CD4-positive, alpha-beta T cell treated with Interleukin-17A for 1 hour (primary cell): ENCODE results near the gene TRIM14.

Experiments used
- DNase-seq: peaks from one replicate; pipeline ENCODE4 v3.0.0-alpha.2; 2020

TRIM14 gene, protein sequence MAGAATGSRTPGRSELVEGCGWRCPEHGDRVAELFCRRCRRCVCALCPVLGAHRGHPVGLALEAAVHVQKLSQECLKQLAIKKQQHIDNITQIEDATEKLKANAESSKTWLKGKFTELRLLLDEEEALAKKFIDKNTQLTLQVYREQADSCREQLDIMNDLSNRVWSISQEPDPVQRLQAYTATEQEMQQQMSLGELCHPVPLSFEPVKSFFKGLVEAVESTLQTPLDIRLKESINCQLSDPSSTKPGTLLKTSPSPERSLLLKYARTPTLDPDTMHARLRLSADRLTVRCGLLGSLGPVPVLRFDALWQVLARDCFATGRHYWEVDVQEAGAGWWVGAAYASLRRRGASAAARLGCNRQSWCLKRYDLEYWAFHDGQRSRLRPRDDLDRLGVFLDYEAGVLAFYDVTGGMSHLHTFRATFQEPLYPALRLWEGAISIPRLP

DNA sequence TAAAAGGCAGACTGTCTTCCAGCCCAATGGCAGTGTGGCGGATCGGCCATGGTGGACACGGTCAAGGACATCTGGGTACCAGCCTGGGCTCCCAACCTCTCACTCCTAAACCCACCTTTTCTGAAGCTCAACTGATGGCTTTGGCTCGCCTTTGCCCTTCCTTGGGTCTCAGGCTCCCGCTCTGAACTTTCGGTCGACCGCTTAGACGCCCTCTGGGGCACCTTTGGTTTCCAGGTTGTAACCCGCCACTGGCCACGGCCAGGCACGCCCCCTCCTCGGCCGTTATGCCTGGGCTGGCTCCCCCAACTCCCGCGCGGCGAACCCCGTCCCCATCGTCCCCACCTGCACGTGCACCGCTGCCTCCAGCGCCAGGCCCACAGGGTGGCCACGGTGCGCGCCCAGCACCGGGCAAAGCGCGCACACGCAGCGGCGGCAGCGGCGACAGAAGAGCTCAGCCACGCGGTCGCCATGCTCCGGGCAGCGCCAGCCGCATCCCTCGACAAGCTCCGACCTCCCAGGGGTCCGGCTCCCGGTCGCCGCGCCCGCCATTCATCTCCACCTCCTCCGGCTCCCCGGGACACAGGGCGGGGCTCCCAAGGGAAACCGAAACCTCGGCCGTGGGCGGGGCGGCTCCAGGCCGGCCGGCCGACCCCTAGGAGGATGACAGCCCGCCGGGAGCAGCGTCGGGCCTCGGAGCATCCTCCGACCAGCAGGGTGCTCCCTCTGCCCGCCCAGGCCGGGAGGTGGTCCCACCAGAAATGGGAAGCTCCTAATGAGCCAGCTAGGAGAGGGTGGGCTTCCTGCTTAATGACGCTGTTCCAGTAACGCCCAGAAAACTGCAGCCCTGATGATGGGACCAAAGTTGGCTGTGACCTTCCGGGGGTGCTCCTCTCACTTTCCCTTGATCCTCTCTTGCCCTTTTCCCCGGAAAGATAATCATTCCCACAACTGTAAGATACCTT is at the start of gene TRIM14:
Gene TRIM14, minus strand, starts transcription at position 583 of the 962 bp plus-strand sequence. Its CDS starts 34 bp downstream, at position 549.
- peak; percentile 57 for DNase-seq

DNA sequence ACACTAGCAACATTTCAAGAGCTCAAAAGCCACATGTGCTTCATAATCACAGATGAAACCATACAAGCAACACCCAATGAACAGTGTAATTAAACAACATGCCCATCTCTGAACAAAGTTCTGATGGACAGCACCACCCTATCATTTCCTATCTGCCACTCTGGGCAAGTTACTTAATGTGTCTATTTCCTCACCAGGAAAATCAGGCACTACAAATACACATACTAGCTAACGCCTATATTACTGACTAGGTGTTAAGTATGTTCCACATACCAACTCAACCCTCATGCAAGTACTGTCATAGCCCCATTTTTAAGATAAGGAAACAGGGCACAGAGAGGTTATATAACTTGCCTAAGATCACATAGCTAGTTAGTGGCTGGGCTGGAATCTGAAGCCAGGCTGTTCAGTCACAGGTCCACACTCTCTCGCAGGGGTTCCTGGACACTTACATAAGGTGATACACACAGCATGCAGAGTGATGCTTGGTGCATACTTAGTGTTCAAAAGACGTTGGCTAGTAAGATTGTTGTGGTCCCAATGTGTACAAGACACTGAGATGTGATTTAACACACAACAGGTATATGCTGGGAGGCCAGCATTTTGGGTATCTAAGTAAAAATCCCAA is 49.2 kb upstream of the TRIM14 start:
- DNase-seq, result no peak

DNA sequence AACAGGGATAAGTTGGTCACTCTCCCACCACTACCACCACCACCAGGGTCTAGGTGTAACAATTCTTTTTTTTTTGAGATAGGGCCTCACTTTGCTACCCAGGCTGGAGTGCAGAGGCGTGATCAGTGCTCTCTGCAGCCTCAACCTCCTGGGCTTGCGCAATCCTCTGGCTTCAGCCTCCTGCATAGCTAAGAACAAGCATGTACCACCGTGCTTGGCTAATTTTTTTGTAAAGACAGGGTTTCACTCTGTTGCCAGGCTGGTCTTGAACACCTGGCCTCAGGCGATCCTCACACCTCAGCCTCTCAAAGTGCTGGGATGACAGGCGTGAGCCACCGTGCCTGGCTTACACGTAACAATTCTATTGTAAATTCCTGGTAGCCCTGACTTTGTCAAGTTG is 45.9 kb upstream of the TRIM14 start:
- no peak for DNase-seq

DNA sequence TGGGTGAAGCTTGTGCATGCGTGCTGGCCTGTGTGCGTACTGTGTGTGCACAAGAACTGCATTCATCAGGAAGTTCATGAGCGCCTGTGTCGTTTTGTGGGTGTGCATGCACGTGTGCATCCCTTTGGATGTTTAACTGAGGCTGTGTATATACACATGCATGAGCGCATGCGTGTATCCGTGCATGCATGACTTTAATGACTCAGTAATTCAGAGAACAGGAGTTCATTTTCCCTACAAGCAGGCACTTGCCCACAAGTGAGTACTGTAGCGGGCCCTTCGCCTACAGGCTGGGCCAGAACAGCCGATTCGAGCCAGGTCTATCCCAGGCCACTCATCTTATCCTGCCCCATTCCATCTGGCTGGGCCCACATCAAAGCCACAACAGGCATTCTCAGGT is 43.6 kb upstream of the TRIM14 start:
- DNase-seq, result no peak

DNA sequence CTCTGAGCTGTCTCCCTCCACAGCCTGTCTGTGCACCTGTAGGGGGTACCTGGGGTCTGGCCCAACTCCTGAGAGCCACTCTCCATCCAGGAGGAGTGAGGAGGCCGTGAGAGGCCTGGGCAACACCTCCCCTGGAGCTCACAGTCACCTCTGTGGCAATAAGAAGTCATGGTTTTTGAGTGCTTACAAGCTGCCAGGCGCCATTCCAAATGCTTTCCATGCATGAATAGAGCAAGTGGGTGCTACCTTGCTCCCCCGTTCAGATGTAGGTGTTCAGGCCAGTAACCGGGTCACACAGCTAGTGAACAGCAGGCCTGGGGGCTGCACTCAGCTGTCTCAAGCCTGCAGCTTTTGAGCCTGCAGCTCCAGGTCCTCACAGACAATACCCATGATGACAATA is 42.8 kb upstream of the TRIM14 start:
- no peak for DNase-seq

DNA sequence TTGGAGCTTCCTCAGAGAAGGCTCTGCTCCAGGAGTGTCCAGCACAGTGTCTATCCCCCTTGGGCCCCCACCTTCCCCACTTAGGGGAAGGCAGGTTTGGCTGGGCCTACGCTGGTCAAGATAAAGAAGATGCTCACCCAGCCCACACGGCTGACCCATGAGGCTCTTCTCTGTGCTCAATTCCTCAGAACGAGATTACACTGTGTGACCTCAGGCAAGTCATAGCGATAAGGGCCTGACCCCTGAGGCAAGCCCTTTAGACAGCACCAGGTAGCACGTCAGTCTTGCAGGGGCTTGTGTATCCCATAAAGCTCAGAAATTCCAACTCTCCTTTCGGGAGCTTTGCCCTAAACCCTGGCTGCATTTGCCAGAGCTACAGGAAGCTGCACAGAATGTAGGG is 40.8 kb upstream of the TRIM14 start:
- no peak for DNase-seq

DNA sequence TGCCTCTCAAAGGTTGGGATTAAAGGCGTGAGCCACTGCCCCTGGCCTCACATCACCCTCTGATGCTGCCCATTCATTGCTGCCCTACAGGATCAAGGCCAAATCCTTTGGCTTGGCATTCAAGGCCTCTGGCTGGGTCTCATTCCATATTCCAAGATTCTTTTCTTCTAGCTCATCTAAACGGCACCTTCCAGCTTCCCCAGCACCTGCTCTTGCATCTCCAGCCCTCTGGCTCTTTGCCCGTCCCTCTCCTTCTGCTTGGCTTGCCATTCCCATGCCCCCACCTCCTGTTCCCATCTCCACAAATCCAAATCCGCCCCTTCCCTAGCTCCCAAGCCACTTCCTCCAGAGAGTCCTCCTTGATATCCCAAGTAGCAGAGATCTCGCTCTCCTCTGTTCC is 40.3 kb upstream of the TRIM14 start:
- DNase-seq, result no peak

DNA sequence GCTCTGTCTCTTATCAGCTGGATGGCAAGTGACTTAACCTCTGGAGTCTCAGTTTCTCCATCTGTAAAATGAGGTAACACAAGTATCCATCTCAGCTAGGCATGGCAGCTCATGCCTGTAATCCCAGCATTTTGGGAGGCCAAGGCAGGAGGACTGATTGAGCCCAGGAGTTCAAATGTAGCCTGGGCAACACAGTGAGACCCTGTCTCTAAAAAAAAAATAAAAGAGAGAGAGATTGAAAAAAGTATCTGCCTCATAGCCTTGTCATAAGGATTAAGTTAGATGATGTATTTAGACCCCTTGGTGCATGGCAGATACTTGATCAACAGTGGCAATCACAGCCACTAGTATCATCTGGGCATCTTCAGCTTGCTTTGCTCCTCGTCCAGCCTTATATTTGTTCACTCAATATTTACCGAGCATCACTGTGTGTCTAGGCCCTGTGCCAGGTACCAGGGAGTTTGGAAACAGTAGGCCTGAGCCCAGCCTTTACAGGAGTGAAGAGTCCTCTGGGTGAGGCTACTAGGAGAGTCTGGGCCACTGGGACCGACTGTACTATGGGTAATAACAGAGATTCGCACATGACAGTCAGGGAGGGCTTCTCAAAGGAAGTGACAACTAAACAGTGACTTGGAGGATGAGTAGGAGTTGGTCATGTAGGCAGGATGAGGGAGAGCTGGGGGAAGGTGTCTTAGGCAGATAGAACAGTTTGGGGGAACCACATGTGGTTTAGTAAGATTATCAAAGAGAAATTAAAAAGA is 39.2 kb upstream of the TRIM14 start:
- no peak for DNase-seq

DNA sequence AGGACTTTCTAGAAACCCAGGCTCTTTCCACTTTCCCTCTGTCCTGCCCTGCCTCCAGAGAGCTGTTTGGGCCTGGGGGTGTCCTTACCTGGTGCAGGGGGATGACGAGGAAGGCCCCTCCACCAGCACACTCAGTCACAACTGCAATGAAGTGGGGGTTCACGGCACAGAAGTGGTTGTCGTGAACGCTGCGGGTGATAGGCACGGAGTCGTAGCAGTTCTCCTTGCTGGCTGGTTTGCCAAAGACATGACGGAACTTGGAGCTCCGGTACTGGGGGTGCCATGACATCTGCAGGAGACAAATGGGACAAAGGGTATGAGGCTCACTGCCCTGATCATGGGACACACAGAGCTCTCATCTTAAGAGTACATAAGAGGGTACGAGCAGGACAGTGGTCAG is 38.4 kb upstream of the TRIM14 start:
- DNase-seq, result no peak

DNA sequence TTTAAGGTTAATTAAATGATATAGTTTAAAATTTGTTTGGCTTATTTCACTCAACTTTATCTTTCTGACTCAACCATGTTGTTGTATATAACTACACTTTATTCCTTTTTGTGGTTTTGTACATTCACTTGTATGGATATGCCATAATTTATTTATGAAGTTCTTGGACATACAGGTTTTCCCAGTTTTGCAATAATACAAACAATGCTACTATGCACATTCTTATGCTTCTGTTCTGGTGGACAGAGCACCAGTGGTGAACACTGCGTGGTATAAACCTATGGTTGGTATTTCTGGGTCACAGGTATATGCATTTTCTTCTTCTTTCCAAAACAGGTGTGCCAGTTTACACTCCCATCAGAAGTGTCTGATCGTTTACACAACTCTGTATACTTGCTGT is 35.7 kb upstream of the TRIM14 start:
- DNase-seq, result no peak

DNA sequence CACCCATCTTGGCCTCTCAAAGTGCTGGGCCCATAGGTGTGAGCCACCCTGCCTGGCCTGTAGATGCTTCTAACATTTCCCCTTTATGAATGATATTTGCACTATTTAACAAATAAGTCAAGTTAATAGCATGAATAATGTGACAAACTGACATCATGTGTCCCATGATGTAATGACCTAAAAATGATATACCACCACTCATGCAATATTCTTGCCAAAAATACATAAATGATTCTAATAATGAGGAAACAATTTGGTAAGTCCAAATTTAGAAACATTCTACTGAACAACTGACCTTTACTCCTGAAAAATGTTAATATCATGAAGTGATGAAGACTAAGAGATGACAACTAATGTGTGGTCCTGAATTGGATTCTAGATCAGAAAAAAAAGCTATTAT is 33.5 kb upstream of the TRIM14 start:
- no peak for DNase-seq

DNA sequence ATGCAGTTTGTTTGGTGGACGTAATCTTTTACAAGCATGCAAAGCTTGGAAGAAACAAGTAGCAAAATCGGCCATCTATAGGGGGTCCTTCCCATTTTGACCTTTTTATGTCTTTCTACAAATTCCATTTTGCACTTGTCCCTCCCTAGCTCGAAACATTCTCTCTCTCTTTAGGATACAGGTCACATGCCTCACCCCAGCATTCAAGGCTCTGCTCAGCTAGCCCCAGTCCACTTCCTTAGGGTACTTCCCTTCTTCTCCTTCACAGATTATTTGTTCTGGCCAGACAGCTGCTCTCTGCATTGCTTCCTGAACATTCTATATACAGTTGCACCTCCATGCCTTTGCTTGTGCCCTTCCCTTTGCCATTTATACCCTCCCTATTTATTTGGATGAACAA is 31.7 kb upstream of the TRIM14 start:
- DNase-seq, result no peak

DNA sequence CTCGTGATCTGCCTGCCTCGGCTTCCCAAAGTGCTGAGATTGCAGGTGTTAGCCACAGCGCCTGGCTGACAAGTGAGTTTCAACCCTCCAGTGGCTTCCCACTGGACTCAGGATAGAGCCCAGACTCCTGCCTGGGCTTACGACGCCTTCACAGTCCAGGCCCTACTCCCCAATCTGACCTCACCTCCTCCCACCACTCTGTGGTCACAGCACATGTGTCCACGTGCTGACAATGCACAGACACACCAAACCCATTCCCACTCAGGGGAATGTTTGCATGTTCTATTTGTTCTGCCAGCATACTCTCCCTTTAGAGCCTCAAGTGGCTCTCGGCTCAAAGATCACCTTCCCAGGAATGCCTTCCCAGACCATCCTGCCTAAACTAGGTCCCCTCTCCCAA is 31.1 kb upstream of the TRIM14 start:
- DNase-seq, result no peak

DNA sequence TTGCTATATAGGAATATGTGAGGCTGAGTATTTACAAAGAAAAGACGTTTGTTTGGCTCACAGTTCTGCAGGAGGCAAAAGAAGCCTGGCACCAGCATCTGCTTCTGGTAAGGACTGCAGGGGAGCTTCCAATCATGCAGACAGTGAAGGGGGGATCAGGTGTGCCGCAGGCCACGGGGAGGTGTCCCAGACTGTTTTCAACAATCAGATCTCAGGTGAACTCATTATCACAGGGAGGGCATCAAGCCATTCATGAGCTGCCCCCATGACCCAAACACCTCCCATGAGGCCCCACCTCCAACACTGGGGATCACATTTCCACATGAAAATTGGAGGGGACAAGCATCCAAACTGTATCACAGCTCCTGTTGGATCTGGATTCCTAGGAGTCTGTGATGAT is 30.4 kb upstream of the TRIM14 start:
- DNase-seq, result no peak

DNA sequence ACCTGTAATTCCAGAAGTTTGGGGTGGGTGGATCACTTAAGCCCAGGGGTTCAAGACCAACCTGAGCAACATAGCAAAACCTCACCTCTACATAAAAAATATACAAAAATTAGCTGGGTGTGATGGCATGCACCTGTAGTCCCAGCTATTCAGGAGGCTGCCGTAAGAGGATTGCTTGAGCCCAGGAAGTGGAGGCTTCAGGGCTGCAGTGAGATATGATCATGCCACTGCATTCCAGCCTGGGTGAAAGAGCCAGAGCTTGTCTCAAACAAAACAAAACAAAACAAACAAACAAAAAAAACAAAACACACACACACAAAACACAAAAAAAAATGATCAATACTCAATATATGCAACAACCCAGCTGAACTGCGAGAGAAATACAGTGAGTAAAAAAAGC is 29.5 kb upstream of the TRIM14 start:
- no peak for DNase-seq

DNA sequence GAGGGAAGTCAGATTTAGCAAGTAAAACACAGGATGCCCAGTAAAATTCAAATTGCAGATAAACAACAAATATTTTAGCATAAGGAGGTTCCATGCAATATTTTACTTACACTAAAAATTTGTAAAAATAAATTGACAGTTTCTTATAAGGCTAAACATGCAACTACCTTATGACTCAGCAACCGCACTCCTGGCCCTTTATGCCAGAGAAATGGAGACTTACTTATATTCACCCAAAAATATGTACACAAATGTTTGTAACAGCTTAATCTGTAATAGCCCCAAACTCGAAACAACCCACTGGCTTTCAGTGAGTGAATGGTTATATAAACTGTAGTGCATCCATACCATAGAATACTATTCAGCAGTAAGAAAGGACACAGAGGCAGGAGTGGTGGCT is 28.6 kb upstream of the TRIM14 start:
- no peak for DNase-seq

DNA sequence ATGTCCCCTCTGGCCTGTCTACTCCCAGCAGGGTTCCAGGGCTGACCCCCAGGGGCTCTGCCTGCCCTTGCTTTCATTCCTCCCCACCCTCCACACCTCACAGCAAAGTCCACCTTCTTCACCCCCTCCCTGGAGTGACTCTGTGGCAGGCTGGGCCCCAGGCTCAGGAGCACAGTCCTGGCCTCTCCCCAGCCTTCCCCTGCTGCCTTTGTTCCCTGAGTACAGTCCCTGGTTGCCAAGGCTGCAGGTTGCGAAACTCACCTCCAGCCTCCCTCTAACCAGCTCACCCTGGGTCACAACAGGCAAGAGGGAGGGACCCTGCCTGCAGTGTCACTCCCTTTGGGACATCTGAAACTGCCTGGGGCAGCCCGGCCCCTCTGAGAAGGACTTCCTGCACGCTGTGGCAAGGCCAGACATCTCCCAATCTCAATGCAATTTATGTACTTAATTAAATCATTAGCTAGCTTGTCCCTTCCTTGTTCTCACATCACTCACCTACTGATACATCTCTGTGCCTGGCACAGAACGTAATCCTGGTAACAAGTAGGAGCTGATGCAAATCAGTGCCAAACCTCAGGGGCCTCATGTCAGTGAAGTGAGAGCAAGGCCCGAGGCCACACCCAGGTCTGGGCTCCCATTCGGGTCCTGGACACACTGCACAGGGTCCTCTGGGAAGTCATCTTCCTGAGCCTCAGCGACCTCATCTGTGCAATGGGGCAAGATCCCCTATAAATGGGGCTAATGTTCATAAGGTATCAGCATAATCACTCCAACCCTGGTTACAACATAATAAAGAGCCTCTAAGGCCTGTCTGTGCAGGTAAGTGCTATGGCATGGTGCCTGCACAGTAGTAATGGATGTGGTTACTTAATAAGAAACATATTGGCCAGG is 27.3 kb upstream of the TRIM14 start:
- DNase-seq, result peak; percentile 3

DNA sequence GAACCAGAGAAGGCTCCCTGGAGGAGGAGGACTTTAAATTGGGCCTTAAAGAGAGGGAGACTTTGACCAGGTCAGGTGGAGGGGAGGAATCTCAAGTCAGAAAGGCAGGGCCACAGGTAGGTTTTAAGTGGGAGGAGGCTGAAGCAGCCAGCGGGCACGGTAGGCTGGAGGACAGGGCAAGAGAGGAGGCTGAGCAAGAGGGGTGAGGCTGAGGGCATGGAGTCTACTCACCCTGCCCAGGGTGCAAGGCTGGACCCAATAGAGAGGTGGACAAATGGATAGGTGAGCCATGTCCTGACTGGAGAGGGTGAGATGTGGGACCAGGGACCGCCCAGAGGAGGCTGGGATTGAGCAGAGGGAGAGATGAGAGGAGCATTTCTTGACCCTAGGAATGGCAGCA is 25.6 kb upstream of the TRIM14 start:
- DNase-seq, result no peak

DNA sequence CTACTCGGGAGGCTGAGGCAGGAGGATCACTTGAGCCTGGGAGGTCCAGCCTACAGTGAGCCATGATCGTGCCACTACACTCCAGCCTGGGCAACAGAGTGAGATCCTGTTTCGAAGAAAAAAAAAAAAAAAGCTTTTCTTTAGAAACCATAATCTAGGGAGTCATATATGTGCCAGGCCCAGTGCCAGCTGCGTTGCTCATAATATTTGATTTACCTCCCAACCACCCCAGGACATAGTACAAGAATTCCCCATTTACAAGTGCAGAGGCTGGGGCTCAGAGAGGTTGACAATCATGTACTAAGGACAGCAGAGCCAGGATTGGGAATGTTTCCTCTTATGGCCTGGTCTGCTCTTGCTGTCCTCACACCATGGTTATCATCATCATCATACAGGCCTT is 25.1 kb upstream of the TRIM14 start:
- DNase-seq, result no peak

DNA sequence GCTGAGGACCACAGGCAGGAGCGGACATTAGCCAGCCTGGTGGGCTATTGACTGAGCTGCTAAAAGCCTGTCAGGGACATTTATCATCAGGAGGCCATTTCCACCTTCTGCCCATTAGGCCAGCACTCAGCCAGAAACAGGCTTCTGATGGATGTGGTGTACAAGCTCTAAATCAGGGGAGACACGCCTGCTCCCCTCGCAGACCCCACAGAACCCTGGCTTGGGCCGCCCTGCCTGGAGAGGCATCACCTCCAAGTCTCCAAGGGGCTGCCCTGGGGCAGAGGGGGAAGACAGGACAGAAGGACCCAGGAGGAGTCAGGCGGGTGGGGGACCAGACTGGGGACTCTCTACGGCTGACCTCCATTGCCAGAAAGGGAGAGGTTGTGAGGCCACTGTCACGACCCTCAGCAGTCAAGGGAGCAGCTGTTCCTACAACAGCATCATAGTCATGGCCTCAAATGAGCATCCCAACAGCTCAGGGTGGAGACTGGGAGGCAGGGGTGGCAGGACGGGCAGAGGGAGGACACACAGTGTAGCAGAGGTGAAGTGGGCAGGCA is 24.0 kb upstream of the TRIM14 start:
- no peak for DNase-seq

DNA sequence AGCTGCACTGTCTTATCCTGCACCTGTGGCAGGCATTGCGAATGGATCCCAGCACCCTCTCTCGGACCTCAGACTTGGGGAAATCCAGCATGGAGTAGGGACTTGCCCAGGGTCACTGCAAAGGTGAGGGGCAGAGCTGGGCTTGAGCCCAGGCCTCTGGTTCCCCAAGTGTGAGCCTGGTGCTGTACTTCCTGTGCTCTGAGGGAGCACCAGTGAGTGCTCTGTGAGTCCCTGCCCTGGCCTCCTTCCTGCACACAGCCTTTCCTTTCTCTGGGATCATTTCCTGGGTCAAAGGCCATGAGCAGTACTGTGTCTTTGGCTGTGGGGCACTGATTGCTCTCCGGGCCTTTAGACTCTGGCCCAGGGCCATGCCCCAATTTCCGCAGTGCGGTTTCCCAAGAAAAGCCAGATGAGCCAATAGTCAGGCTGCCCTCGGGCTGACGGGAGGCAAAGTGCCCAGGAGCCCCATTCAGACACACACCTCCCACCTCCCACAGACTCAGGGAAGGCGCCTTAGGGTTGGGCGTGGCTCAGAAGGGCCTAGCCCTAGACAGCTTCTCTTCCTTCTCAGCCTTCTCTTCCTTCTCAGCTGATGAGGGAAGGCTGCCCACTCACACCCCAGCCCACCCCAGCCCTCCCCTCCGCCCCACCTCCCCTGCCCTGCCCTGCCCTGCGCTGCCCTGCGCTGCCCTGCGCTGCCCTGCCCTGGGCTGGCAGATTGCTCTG is 23.3 kb upstream of the TRIM14 start:
- DNase-seq, result no peak
